Activated CD4-positive, alpha-beta T cell treated with anti-CD3 and anti-CD28 coated beads, Interleukin-2, amount 10 ng/mL, durations not matched to agents 24 days and 14 days (primary cell): Measurements from ENCODE around the gene CAND1. TPM values are rescaled to one million over a fixed set of nuclear protein-coding genes. Genes with fewer than 3 reads are reported as not detected.

Source experiments
- DNase-seq: peaks from one replicate; pipeline ENCODE4 v3.0.0; 2022
- H3K27ac Mint-ChIP-seq: one replicate; pipeline ENCODE4 v1.8.0; 2022; ENCODE audit warnings: mild to moderate bottlenecking, mixed read lengths
- H3K27me3 Mint-ChIP-seq: one replicate; pipeline ENCODE4 v1.8.0; 2022; ENCODE audit warnings: mixed read lengths
- H3K36me3 Mint-ChIP-seq: one replicate; pipeline ENCODE4 v1.8.0; 2022; ENCODE audit warnings: low read depth, mild to moderate bottlenecking, mixed read lengths
- H3K4me1 Mint-ChIP-seq: one replicate; pipeline ENCODE4 v1.8.0; 2021; ENCODE audit warnings: mixed read lengths
- H3K4me3 Mint-ChIP-seq: one replicate; pipeline ENCODE4 v1.8.0; 2022; ENCODE audit warnings: mild to moderate bottlenecking, moderate library complexity, mixed read lengths
- H3K9me3 Mint-ChIP-seq: one replicate; pipeline ENCODE4 v1.8.0; 2021; ENCODE audit warnings: mixed read lengths
- intact Hi-C: fragments of 100-400 bp; cut with micrococcal nuclease; formaldehyde crosslinking; loops from one replicate; pipeline ENCODE4 v1.15.1; 2023
- total RNA-seq: library from RNA; stranded (reverse); gene quantifications from 2 replicates; pipeline ENCODE4 v1.2.3, GENCODE V29; 2022

Gene CAND1
- total RNA-seq, 1 donor from 2014 or later: 202 TPM

GRCh38 chr12:67299526-67299925, 30.4 kb downstream of the CAND1 start:
- Mint-ChIP-seq H3K27ac (no peak overlapping the region), H3K4me1 (peaks cover 13% of the 10 kb centered on the region), H3K36me3 (peaks cover 67% of the 10 kb centered on the region), H3K9me3 (no peaks in the 10 kb centered on the region), H3K27me3 (no peaks in the 10 kb centered on the region), H3K4me3 (no peak overlapping the region)
- intact Hi-C loops: no loop called here
- no peak for DNase-seq

GRCh38 chr12:67299926-67300325, 30.8 kb downstream of the CAND1 start:
- Mint-ChIP-seq H3K4me1 (peaks cover 11% of the 10 kb centered on the region), H3K27ac (no peak overlapping the region), H3K9me3 (no peaks in the 10 kb centered on the region), H3K4me3 (no peak overlapping the region), H3K27me3 (no peaks in the 10 kb centered on the region), H3K36me3 (peaks cover 65% of the 10 kb centered on the region)
- no peak for DNase-seq
- intact Hi-C loops: no loop called here

GRCh38 chr12:67302162-67302561, 33.0 kb downstream of the CAND1 start:
- H3K27me3 Mint-ChIP-seq: no peaks in the 10 kb centered on the region
- H3K36me3 Mint-ChIP-seq: peaks cover 68% of the 10 kb centered on the region
- DNase-seq: no peak
- intact Hi-C loops: no loop called here
- H3K4me3 Mint-ChIP-seq: no peak overlapping the region
- no peaks in the 10 kb centered on the region for H3K9me3 Mint-ChIP-seq
- peaks cover 5% of the 10 kb centered on the region for H3K4me1 Mint-ChIP-seq
- H3K27ac Mint-ChIP-seq: no peak overlapping the region

GRCh38 chr12:67305544-67305943, 36.4 kb downstream of the CAND1 start:
- Mint-ChIP-seq H3K27me3 (no peaks in the 10 kb centered on the region), H3K4me3 (no peak overlapping the region), H3K4me1 (no peaks in the 10 kb centered on the region), H3K27ac (no peak overlapping the region), H3K9me3 (no peaks in the 10 kb centered on the region), H3K36me3 (peaks cover 72% of the 10 kb centered on the region)
- DNase-seq: no peak
- intact Hi-C loops: no loop called here

GRCh38 chr12:67306712-67307111, 37.6 kb downstream of the CAND1 start:
- no peaks in the 10 kb centered on the region for H3K9me3 Mint-ChIP-seq
- intact Hi-C loops: no loop called here
- no peak overlapping the region for H3K4me3 Mint-ChIP-seq
- no peak overlapping the region for H3K27ac Mint-ChIP-seq
- no peaks in the 10 kb centered on the region for H3K27me3 Mint-ChIP-seq
- H3K4me1 Mint-ChIP-seq: no peaks in the 10 kb centered on the region
- H3K36me3 Mint-ChIP-seq: peaks cover 79% of the 10 kb centered on the region
- no peak for DNase-seq

GRCh38 chr12:67315661-67316060, 46.5 kb downstream of the CAND1 start:
- Mint-ChIP-seq H3K27me3 (no peaks in the 10 kb centered on the region), H3K27ac (no peak overlapping the region), H3K4me1 (peaks cover 6% of the 10 kb centered on the region), H3K4me3 (no peak overlapping the region), H3K9me3 (no peaks in the 10 kb centered on the region), H3K36me3 (peaks cover 60% of the 10 kb centered on the region)
- intact Hi-C loops: no loop called here
- no peak for DNase-seq

- DNase-seq: no peak
- Mint-ChIP-seq H3K36me3 (peaks cover 53% of the 10 kb centered on the region), H3K27ac (no peak overlapping the region), H3K4me1 (peaks cover 5% of the 10 kb centered on the region), H3K27me3 (no peaks in the 10 kb centered on the region), H3K4me3 (no peak overlapping the region), H3K9me3 (no peaks in the 10 kb centered on the region)
- intact Hi-C loops: no loop called here
Observed at GRCh38 chr12:67318786-67319185, 49.6 kb downstream of the CAND1 start.

- intact Hi-C loops: no loop called here
- no peaks in the 10 kb centered on the region for H3K9me3 Mint-ChIP-seq
- peaks cover 46% of the 10 kb centered on the region for H3K36me3 Mint-ChIP-seq
- H3K27me3 Mint-ChIP-seq: no peaks in the 10 kb centered on the region
- H3K4me3 Mint-ChIP-seq: no peak overlapping the region
- H3K27ac Mint-ChIP-seq: no peak overlapping the region
- H3K4me1 Mint-ChIP-seq: peaks cover 5% of the 10 kb centered on the region
- DNase-seq: no peak
Observed at GRCh38 chr12:67319936-67320335, 50.8 kb downstream of the CAND1 start.

GRCh38 chr12:67320614-67321295, 51.6 kb downstream of the CAND1 start:
- H3K27me3 Mint-ChIP-seq: no peaks in the 10 kb centered on the region
- peak overlapping the region; percentile 22 for H3K27ac Mint-ChIP-seq
- H3K4me3 Mint-ChIP-seq: no peak overlapping the region
- DNase-seq: no peak
- peaks cover 46% of the 10 kb centered on the region for H3K36me3 Mint-ChIP-seq
- H3K4me1 Mint-ChIP-seq: peaks cover 5% of the 10 kb centered on the region
- peaks cover 4% of the 10 kb centered on the region for H3K9me3 Mint-ChIP-seq
- intact Hi-C loops: no loop called here

GRCh38 chr12:67322580-67322979, 53.4 kb downstream of the CAND1 start:
- Mint-ChIP-seq H3K27me3 (no peaks in the 10 kb centered on the region), H3K9me3 (peaks cover 5% of the 10 kb centered on the region), H3K4me3 (no peak overlapping the region), H3K27ac (no peak overlapping the region), H3K36me3 (peaks cover 37% of the 10 kb centered on the region), H3K4me1 (peaks cover 3% of the 10 kb centered on the region)
- no peak for DNase-seq
- intact Hi-C loops: no loop called here

- peaks cover 5% of the 10 kb centered on the region for H3K9me3 Mint-ChIP-seq
- H3K4me1 Mint-ChIP-seq: peaks cover 3% of the 10 kb centered on the region
- H3K27ac Mint-ChIP-seq: no peak overlapping the region
- intact Hi-C loops: no loop called here
- no peak overlapping the region for H3K4me3 Mint-ChIP-seq
- peaks cover 33% of the 10 kb centered on the region for H3K36me3 Mint-ChIP-seq
- no peak for DNase-seq
- no peaks in the 10 kb centered on the region for H3K27me3 Mint-ChIP-seq
Observed at GRCh38 chr12:67323007-67323406, 53.8 kb downstream of the CAND1 start.

- Mint-ChIP-seq H3K4me3 (no peak overlapping the region), H3K4me1 (peaks cover 3% of the 10 kb centered on the region), H3K27me3 (no peaks in the 10 kb centered on the region), H3K36me3 (peaks cover 6% of the 10 kb centered on the region), H3K9me3 (peaks cover 5% of the 10 kb centered on the region), H3K27ac (no peak overlapping the region)
- DNase-seq: no peak
- intact Hi-C loops: no loop called here
Observed at GRCh38 chr12:67326637-67327036, 57.5 kb downstream of the CAND1 start.

- H3K27ac Mint-ChIP-seq: no peak overlapping the region
- H3K36me3 Mint-ChIP-seq: no peaks in the 10 kb centered on the region
- DNase-seq: no peak
- peaks cover 3% of the 10 kb centered on the region for H3K4me1 Mint-ChIP-seq
- H3K9me3 Mint-ChIP-seq: peaks cover 5% of the 10 kb centered on the region
- intact Hi-C loops: no loop called here
- no peaks in the 10 kb centered on the region for H3K27me3 Mint-ChIP-seq
- no peak overlapping the region for H3K4me3 Mint-ChIP-seq
Observed at GRCh38 chr12:67327466-67327865, 58.3 kb downstream of the CAND1 start.

GRCh38 chr12:67331123-67331522, 62.0 kb downstream of the CAND1 start:
- H3K9me3 Mint-ChIP-seq: no peaks in the 10 kb centered on the region
- H3K36me3 Mint-ChIP-seq: no peaks in the 10 kb centered on the region
- peaks cover 3% of the 10 kb centered on the region for H3K4me1 Mint-ChIP-seq
- no peak overlapping the region for H3K27ac Mint-ChIP-seq
- H3K27me3 Mint-ChIP-seq: no peaks in the 10 kb centered on the region
- peak overlapping the region; percentile 21 for H3K4me3 Mint-ChIP-seq
- intact Hi-C loops: no loop called here
- DNase-seq: no peak

- Mint-ChIP-seq H3K36me3 (no peaks in the 10 kb centered on the region), H3K9me3 (no peaks in the 10 kb centered on the region), H3K4me1 (peaks cover 3% of the 10 kb centered on the region), H3K27me3 (no peaks in the 10 kb centered on the region), H3K27ac (no peak overlapping the region), H3K4me3 (no peak overlapping the region)
- intact Hi-C loops: no loop called here
- no peak for DNase-seq
Observed at GRCh38 chr12:67331828-67332227, 62.7 kb downstream of the CAND1 start.
